Measurements from ENCODE around the gene PYROXD2.

Gene PYROXD2

GRCh38 chr10:98370831-98371820 is 43.9 kb downstream of the PYROXD2 start:
- in situ Hi-C loops (cut with MboI; ENCODE audit: low pct_unique_long_range_greater_than_20kb, low sequenced_read_pairs, unreplicated experiment) = no loop called here
- DNase-seq (ENCODE audit: low spot score) = no peak
- no peak for TF ChIP-seq CTCF (IDR thresholded peaks at IDR 0.05; ENCODE audit: extremely low read depth, insufficient read depth, missing control alignments)

- TF ChIP-seq CTCF (IDR thresholded peaks at IDR 0.05; ENCODE audit: extremely low read depth, insufficient read depth, missing control alignments) = no peak
- DNase-seq (ENCODE audit: low spot score) = no peak
- in situ Hi-C loops (cut with MboI; ENCODE audit: low pct_unique_long_range_greater_than_20kb, low sequenced_read_pairs, unreplicated experiment) = no loop called here
These were observed 45.2 kb downstream of the PYROXD2 start for GRCh38 chr10:98369801-98370200.

- no peak for DNase-seq (ENCODE audit: low spot score)
- in situ Hi-C loops (cut with MboI; ENCODE audit: low pct_unique_long_range_greater_than_20kb, low sequenced_read_pairs, unreplicated experiment) = no loop called here
- TF ChIP-seq CTCF (IDR thresholded peaks at IDR 0.05; ENCODE audit: extremely low read depth, insufficient read depth, missing control alignments) = no peak
These were observed 46.3 kb downstream of the PYROXD2 start for GRCh38 chr10:98368644-98369043.

- no peak for TF ChIP-seq CTCF (IDR thresholded peaks at IDR 0.05; ENCODE audit: extremely low read depth, insufficient read depth, missing control alignments)
- DNase-seq (ENCODE audit: low spot score) = no peak
- in situ Hi-C loops (cut with MboI; ENCODE audit: low pct_unique_long_range_greater_than_20kb, low sequenced_read_pairs, unreplicated experiment) = no loop called here
These were observed 47.2 kb downstream of the PYROXD2 start for GRCh38 chr10:98367604-98368451.

- DNase-seq (ENCODE audit: low spot score) = no peak
- TF ChIP-seq CTCF (IDR thresholded peaks at IDR 0.05; ENCODE audit: extremely low read depth, insufficient read depth, missing control alignments) = no peak
- in situ Hi-C loops (cut with MboI; ENCODE audit: low pct_unique_long_range_greater_than_20kb, low sequenced_read_pairs, unreplicated experiment) = no loop called here
These were observed 48.9 kb downstream of the PYROXD2 start for GRCh38 chr10:98366062-98366530.

- no peak for TF ChIP-seq CTCF (IDR thresholded peaks at IDR 0.05; ENCODE audit: extremely low read depth, insufficient read depth, missing control alignments)
- in situ Hi-C loops (cut with MboI; ENCODE audit: low pct_unique_long_range_greater_than_20kb, low sequenced_read_pairs, unreplicated experiment) = no loop called here
- no peak for DNase-seq (ENCODE audit: low spot score)
These were observed 49.4 kb downstream of the PYROXD2 start for GRCh38 chr10:98365406-98366061.
